CD14-positive monocyte (primary cell): ENCODE results near the gene LZIC. TPM values are rescaled to one million over a fixed set of nuclear protein-coding genes. Genes with fewer than 3 reads are reported as not detected.

ENCODE experiments used
- DNase-seq, 3 donors: peaks; one replicate each; pipeline ENCODE4 v3.0.0-alpha.2; 2011 to 2022
- H2AFZ ChIP-seq: 2 replicates; pipeline ENCODE4 v1.6.0; 2012; ENCODE audit warnings: mild to moderate bottlenecking, low read depth, low read length, inconsistent platforms; ENCODE audit not compliant: insufficient read depth, poor library complexity, severe bottlenecking
- H3K27ac ChIP-seq, 2 donors: 1 replicate in 1 of 2; 2 replicates in 1 of 2; pipeline ENCODE4 v1.5.1; 2012 to 2013; ENCODE audit warnings: low read length in 2 of 2, control low read depth in 1 of 2, inconsistent platforms in 1 of 2, low read depth in 1 of 2, mild to moderate bottlenecking in 1 of 2
- H3K27me3 ChIP-seq, 2 donors: one replicate each; pipeline versions ENCODE4 v1.6.0 to v1.6.1; 2011 to 2013; ENCODE audit warnings: low read length in 2 of 2; ENCODE audit not compliant: control insufficient read depth in 2 of 2, insufficient read depth in 2 of 2
- H3K36me3 ChIP-seq, 2 donors: replicated peaks in 1 of 2; 1 replicate in 1 of 2; 2 replicates in 1 of 2; pipeline versions ENCODE4 v1.5.1 to v1.6.1; 2012 to 2013; ENCODE audit warnings: low read length in 2 of 2, control low read depth in 1 of 2, inconsistent platforms in 1 of 2, mild to moderate bottlenecking in 1 of 2; ENCODE audit not compliant: insufficient read depth in 2 of 2, control insufficient read depth in 1 of 2
- H3K4me1 ChIP-seq, 2 donors: 1 replicate in 1 of 2; 2 replicates in 1 of 2; pipeline versions ENCODE4 v1.5.1 to v1.6.1; 2012 to 2013; ENCODE audit warnings: low read length in 2 of 2, control low read depth in 1 of 2, inconsistent platforms in 1 of 2, mild to moderate bottlenecking in 1 of 2, moderate library complexity in 1 of 2; ENCODE audit not compliant: insufficient read depth in 2 of 2, control insufficient read depth in 1 of 2
- H3K4me2 ChIP-seq: replicated peaks from 2 replicates; pipeline ENCODE3; 2012; ENCODE audit warnings: low read length, moderate library complexity, mild to moderate bottlenecking; ENCODE audit not compliant: poor library complexity, severe bottlenecking; ENCODE audit errors: extremely low read depth
- H3K4me3 ChIP-seq, 3 experiments: fragments of 200-600 bp in 1 of 3; sonication (generic) in 1 of 3; replicated peaks in 1 of 3; 1 replicate in 2 of 3; 2 replicates in 1 of 3; pipeline ENCODE4 v1.5.1; 2011 to 2013; ENCODE audit warnings: low read length in 3 of 3, mild to moderate bottlenecking in 3 of 3, control low read depth in 2 of 3, low read depth in 2 of 3, inconsistent platforms in 1 of 3, moderate library complexity in 1 of 3
- H3K79me2 ChIP-seq: 2 replicates; pipeline ENCODE4 v1.6.0; 2012; ENCODE audit warnings: mild to moderate bottlenecking, control low read depth, inconsistent platforms, low read length, moderate library complexity; ENCODE audit not compliant: insufficient read depth
- H3K9ac ChIP-seq: 2 replicates; pipeline ENCODE4 v1.6.0; 2017; ENCODE audit warnings: low read length, mild to moderate bottlenecking; ENCODE audit not compliant: insufficient read depth, poor library complexity, severe bottlenecking
- H3K9me3 ChIP-seq, 2 donors: replicated peaks in 1 of 2; 1 replicate in 1 of 2; 2 replicates in 1 of 2; pipeline versions ENCODE4 v1.5.1 to v1.6.1; 2012 to 2013; ENCODE audit warnings: low read length in 2 of 2, control low read depth in 1 of 2; ENCODE audit not compliant: control insufficient read depth in 1 of 2, insufficient read depth in 1 of 2
- H4K20me1 ChIP-seq: 2 replicates; pipeline ENCODE4 v1.6.0; 2012; ENCODE audit warnings: mild to moderate bottlenecking, low read length, control low read depth, moderate library complexity; ENCODE audit not compliant: insufficient read depth
- H3K27ac Mint-ChIP-seq, 7 donors: one replicate each; pipeline ENCODE4 v1.8.0; 2020; ENCODE audit warnings: mild to moderate bottlenecking in 7 of 7, mixed read lengths in 7 of 7, moderate library complexity in 6 of 7, inconsistent platforms in 2 of 7
- H3K27me3 Mint-ChIP-seq, 3 donors: one replicate each; pipeline ENCODE4 v1.8.0; 2021 to 2022; ENCODE audit warnings: low read depth in 3 of 3, mild to moderate bottlenecking in 3 of 3, mixed read lengths in 3 of 3, moderate library complexity in 3 of 3, inconsistent platforms in 1 of 3
- H3K36me3 Mint-ChIP-seq, 2 donors: one replicate each; pipeline ENCODE4 v1.8.0; 2020; ENCODE audit warnings: mixed read lengths in 2 of 2, inconsistent platforms in 1 of 2, mild to moderate bottlenecking in 1 of 2
- H3K4me1 Mint-ChIP-seq: one replicate; pipeline ENCODE4 v1.8.0; 2020; ENCODE audit warnings: mild to moderate bottlenecking, mixed read lengths
- H3K4me3 Mint-ChIP-seq, 2 donors: one replicate each; pipeline ENCODE4 v1.8.0; 2020; ENCODE audit warnings: mild to moderate bottlenecking in 2 of 2, mixed read lengths in 2 of 2, moderate library complexity in 1 of 2
- H3K9me3 Mint-ChIP-seq, 7 donors: one replicate each; pipeline ENCODE4 v1.8.0; 2020 to 2022; ENCODE audit warnings: mixed read lengths in 7 of 7, mild to moderate bottlenecking in 6 of 7, moderate library complexity in 6 of 7, inconsistent platforms in 2 of 7
- CTCF ChIP-seq: fragments of 200-600 bp; IDR thresholded peaks from one replicate; pipeline ENCODE4 v1.8.0; 2022; ENCODE audit warnings: antibody characterized with exemption, mild to moderate bottlenecking
- WGBS: methylation state at CpG from one replicate; pipeline ENCODE4 v1.1.5; 2013; ENCODE audit warnings: missing lambda C conversion rate; ENCODE audit not compliant: insufficient coverage; 5-methylcytosine and 5-hydroxymethylcytosine counted together
- intact Hi-C, 2 donors: fragments of 100-400 bp; cut with micrococcal nuclease; formaldehyde crosslinking; loops; one replicate each; pipeline versions ENCODE4 v1.15.0 to v1.15.1; 2023
- polyA plus RNA-seq, 3 donors: library from polyadenylated mRNA; depleted of rRNA in 1 of 3; unstranded in 2 of 3; stranded (reverse) in 1 of 3; fragments of 300-500 nt in 2 of 3; fragments of >200 nt in 1 of 3; fragmentation: Illumina TruSeq in 2 of 3; gene quantifications; 1 replicate in 2 of 3; 2 replicates in 1 of 3; pipeline ENCODE4 v1.2.3, GENCODE V29; 2012 to 2021

Gene LZIC
- polyA plus RNA-seq, 3 donors = 11.1 to 32.9 (median 28.2) TPM

DNA sequence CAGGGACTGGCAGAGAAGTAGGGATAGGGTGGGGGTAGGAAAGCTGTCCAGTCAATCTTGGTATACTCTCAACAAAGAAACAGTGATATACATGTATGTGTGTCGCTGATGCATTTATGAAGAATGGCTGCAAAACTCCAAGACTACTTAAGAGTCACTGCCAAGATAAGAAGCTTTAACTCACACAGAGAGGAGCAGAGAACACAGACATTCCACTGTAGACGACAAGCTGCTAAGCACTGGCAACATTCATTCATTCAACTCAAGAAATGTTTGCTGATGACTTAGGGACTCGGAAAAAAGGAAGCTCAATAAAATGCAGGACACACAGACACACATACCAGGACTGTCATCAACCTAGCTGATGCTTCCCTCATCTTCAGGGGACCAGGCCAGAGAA lies 38.6 kb downstream of the LZIC start:
- H3K79me2 ChIP-seq = peaks cover 81% of the 10 kb centered on the region
- intact Hi-C loops = loop anchor here in 1 of 2 donors (10.0 kb wide), 1 partner anchor 220 kb away; no protein-coding TSS in a partner anchor
- H3K9me3 ChIP-seq = no peaks in the 10 kb centered on the region
- no peak overlapping the region for H3K9ac ChIP-seq
- peak in 1 of 3 donors; percentile 25 for DNase-seq
- H3K27ac ChIP-seq = peak overlapping the region in 1 of 2 donors; percentile 21
- no peak overlapping the region for H2AFZ ChIP-seq
- Mint-ChIP-seq H3K4me3 (no peak overlapping the region), H3K27ac (peak overlapping the region in 4 of 7 donors; percentile 6 to 83 (median 39)), H3K4me1 (peaks cover 74% of the 10 kb centered on the region), H3K27me3 (no peaks in the 10 kb centered on the region), H3K36me3 (peaks cover 0 to 10% of the 10 kb centered on the region in 2 donors), H3K9me3 (peaks cover 0 to 2% (median 0%) of the 10 kb centered on the region in 7 donors)
- no peak overlapping the region for H3K4me2 ChIP-seq
- no peak overlapping the region for H3K4me3 ChIP-seq
- no peaks in the 10 kb centered on the region for H3K36me3 ChIP-seq
- no peak for TF ChIP-seq CTCF
- H4K20me1 ChIP-seq = peaks cover 20% of the 10 kb centered on the region
- peaks cover 51 to 63% of the 10 kb centered on the region in 2 donors for H3K4me1 ChIP-seq
- H3K27me3 ChIP-seq = no peaks in the 10 kb centered on the region
- WGBS = 100% methylated on average over 1 of the region's 3 CpGs

GRCh38 chr1:9903801-9904527 lies 39.2 kb downstream of the LZIC start:
- peaks cover 17% of the 10 kb centered on the region for H4K20me1 ChIP-seq
- no peak overlapping the region for H3K27ac ChIP-seq
- peaks cover 51 to 63% of the 10 kb centered on the region in 2 donors for H3K4me1 ChIP-seq
- no peak overlapping the region for H3K4me2 ChIP-seq
- no peak overlapping the region for H3K9ac ChIP-seq
- no peak for DNase-seq
- no peaks in the 10 kb centered on the region for H3K27me3 Mint-ChIP-seq
- no peaks in the 10 kb centered on the region for H3K27me3 ChIP-seq
- 98% methylated on average over 4 of the region's 9 CpGs for WGBS
- H3K79me2 ChIP-seq = peaks cover 81% of the 10 kb centered on the region
- H3K36me3 Mint-ChIP-seq = peaks cover 0 to 10% of the 10 kb centered on the region in 2 donors
- no peak overlapping the region for H2AFZ ChIP-seq
- no peak overlapping the region for H3K4me3 Mint-ChIP-seq
- peak overlapping the region in 2 of 7 donors; percentile 6 for H3K27ac Mint-ChIP-seq
- intact Hi-C loops = loop anchor here in 1 of 2 donors (10.0 kb wide), 1 partner anchor 219 kb away; no protein-coding TSS in a partner anchor
- H3K9me3 Mint-ChIP-seq = peaks cover 0 to 2% (median 0%) of the 10 kb centered on the region in 7 donors
- no peaks in the 10 kb centered on the region for H3K9me3 ChIP-seq
- H3K4me1 Mint-ChIP-seq = peaks cover 72% of the 10 kb centered on the region
- no peak overlapping the region for H3K4me3 ChIP-seq
- TF ChIP-seq CTCF = no peak
- no peaks in the 10 kb centered on the region for H3K36me3 ChIP-seq
